ENCODE measurements around the gene TSFM.

TSFM gene

DNA sequence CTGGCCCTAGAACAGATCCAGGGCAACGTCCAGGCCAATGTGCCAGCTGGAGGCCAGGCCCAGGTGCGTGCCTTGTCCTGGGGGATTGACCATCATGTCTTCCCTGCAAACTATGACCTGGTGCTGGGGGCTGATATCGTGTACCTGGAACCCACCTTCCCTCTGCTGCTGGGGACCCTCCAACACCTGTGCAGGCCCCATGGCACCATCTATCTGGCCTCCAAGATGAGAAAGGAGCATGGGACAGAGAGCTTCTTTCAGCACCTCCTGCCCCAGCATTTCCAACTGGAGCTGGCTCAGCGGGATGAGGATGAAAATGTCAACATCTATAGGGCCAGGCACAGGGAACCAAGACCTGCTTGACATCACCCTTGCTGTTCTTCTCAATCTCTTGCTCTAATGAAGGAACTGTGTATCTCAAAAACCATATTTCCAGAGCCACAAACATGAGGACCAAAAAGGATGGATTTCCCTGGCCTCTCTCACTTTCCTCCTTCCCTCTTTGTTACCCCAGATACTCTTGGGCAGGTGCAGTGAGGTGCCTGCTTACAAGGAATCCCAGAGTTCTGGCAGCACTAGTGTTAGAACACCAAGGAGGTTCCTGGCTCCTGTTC lies 2.2 kb upstream of the TSFM start:
- no peak for DNase-seq

DNA sequence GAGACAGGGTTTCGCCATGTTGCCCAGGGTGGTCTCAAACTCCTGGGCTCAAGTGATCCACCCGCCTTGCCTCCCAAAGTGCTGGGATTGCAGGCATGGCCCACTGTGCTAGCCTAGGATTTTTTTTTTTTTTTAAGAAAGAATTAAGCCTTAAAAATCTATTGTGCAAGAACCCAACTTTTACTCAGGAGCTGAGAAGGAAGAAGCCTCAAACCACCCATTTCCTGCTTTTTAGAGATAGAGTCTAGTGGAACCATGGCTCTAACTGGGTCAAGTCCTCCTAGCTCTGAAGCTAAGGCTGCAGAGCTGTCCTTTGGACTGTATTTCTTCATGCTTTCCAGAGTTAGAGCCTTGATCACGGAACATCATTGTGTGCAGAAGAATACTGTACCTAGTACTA lies 1.3 kb upstream of the TSFM start:
- no peak for DNase-seq

DNA sequence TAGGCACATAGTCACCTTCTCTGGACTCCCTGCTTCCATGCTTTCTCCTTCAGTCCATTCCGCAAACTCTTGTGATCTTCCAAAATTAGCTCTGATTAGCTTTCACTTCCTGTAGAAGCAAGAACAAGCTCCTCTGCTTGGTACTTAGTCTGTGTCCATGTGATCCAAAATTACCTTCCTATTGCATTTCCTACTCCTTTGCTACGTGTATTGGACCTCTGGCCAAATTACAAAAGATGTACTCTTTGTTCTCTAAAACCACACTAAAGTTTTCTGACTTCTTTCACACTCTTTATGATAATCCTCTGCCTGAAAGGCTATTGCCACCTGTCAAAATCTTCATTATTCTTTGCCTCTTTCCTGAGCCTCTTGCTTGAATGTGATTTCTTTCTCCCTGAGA lies 786 bp upstream of the TSFM start:
- DNase-seq: no peak

DNA sequence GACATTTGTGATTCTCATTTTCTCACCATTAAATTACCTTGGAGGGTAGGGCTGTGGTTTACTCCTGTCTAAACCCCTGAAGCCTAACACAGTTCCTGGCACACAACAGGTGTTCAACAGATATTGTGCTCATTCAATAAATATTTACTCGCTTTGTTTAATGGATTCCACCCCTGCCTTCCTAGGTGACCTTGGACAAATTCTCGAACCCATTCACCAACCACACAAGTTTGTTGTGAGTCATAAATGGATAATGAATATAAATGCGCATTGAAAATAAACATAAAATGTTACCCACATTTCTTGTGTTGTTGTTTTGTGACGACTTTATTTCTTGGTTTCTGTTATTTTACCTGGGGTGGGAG lies 362 bp upstream of the TSFM start:
- no peak for DNase-seq

DNA sequence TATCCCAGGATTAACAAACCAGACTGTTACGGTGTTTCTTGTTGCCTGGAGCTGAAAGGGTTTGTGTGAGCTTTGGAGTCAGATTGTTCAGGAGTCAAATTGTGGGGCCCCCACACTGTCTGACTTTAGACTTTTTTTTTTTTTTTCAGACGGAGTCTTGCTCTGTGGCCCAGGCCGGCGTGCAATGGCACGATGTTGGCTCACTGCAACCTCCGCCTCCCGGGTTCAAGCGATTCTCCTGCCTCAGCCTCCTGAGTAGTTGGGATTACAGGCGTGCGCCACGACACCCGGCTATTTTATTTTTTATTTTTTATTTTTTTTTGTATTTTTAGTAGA lies 847 bp downstream of the TSFM start:
- DNase-seq: no peak

DNA sequence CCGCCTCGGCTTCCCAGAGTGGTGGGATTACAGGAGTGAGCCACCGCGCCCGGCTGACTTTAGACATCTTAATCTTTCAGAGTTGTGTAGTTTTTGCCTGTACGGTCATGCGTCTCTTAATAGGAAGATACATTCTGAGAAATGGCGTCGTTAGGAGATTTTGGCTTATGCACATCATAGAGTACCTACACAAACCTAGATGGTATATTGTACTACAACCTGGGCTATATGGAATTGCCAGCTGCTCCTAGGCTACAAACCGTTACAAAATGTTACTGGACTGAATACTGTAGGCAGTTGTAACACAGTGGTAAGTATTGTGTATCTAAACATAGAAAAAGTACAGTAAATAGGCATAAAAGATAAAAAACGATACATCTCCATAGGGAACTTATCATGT lies 1.3 kb downstream of the TSFM start:
- no peak for DNase-seq

DNA sequence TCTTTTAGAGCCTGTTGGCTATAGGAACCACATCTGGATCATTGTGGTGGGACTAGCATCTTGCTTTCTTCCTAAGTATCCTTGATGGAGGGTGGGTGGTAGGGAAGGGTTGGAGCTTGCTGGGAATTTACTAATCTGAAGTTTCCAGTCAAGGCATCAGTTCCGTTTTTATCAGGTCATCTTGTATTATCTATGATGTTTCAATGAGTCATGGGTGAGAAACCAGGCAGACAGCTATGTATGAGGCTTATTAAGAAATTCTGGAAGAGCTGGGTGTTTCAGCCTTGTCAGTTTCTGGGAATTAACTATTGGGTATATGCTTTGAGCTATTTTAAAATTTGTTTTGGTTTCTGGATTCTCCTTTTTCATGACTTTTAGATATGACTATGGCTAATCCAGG lies 11.3 kb downstream of the TSFM start:
- DNase-seq: no peak

DNA sequence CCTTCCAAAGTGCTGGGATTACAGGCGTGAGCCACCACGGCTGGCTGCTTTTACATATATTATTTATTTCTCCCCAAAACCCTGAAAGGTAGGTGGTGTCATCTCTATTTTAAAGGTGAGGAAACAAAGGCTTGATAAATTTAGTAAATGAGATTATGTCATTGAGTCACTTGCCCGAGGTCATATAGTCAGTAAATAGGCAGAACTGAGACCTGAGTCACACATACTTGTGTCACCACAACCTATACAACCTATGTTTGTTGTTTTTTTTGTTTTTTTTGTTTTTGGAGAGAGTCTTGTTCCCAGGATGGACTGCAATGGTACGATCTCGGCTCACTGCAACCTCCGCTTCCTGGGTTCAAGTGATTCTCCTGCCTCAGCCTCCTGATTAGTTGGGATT lies 12.8 kb downstream of the TSFM start:
- DNase-seq: no peak

DNA sequence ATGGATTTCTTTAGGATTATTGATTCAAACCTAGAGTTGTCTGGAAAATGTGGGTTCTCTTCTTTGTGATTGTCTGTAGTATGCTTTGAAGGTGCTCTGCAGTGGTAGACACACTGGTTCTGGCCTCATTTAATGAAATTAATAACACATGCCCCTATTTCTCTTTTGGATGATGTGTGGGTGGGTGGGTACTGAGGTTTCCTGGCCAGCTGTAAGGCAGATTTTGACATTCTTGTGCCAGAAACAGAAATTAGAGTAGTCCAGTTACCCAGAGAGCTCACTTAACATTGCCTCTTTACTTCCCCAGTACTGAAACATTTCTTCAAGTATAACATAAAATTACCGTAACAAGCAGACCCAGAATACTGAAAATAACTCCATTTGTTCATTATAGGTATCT lies 14.4 kb downstream of the TSFM start:
- no peak for DNase-seq

DNA sequence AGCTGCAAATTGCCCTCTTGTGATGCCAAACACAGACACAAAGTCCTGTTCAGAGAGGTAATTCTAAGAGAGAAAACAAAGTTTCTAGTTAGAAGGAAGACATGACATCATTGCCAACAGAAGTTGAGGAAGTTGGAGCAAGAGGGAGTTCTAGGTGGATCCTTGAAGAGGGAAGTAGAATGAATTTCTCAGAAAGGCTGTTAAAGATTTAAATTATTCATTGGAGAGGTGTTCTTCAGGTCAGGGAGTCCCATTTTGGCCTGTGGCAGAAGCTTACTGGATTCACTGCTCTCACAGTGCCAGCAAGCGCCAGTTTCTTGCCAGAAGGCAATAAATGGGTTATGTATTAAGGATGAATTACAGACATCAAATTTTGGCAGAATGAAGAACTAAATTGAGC lies 15.3 kb downstream of the TSFM start:
- no peak for DNase-seq

DNA sequence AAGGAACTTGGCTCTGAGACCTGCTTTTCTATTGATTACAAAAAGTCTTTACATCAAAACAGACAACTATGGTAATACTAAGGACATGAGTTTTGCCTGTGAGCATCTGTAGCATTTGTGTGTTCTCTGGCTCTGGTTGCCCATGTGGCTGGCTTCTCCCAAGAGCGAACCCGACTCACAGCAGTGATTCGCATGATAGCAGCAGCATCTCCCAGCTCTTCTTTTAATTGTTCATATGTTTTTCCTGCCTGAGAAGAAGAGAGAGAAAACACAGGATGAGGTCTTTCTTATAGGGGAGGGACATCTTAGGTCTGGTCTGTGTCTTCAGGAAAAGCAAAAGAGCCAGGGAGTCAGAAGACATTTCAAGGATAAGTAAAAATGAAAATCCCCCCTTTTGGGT lies 18.4 kb downstream of the TSFM start:
- no peak for DNase-seq

DNA sequence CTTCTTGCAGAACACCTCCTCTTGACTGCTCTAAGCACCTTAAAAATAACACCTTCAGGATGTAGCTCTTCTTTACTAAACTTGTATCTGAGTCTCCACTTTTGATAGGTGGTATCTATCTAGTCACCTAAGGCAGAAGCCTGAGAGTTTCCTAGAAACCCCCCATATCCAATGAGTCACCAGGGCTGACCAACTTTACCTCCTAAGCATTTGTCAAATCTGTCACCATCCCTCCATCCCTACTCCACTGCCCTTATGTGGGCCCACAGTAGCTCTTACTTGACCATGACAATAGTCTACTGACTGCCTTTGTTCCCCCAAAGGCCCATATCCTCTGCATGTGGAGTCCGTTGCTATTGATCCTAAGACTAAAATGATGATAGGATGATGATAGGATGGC lies 20.0 kb downstream of the TSFM start:
- no peak for DNase-seq

DNA sequence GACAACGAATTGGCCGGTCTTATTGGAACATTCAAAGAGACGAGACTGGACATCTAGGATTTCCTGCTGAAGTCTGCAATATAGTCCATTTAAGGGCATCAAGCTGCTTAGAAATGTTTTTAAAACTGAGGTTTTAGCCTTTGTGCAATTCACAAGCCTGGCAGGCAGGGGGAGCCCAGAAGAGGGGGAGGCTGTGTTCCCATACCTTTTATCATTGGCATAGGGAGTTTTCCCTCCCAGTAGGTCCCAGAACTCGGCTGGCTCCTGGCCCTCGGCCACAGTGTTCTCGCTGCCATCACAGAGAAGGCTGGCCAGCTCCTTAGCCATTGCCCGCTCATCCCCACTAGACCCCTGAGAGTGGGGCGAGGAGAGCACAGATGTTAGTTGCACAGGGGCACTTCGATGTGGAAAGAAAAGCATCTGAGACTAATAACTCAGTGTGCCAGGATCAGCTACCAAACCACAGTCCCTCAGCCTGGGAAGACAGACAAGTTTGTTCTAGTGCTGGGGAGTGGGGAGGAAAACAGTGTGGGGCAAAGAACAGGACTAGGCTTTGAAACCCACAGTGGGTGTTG lies 20.8 kb downstream of the TSFM start:
- DNase-seq: peak; percentile 12

DNA sequence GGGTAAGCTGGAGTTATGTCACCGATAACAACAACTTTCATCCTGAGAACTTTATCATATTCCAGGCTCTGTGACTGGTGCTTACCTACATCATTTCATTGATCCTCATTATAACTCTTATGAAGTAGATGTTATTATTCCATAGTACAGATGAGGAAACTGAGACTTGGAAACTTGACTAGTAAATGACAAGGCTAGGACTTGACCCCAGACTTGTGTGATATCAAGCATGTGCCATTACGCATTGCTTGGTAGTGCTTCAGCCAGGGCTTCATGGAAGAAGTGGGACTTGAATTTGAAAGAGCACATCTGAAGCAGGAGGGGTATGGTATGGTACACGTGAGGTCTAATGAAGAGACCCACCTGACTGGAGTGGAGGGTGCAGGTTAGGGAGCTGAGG lies 24.1 kb downstream of the TSFM start:
- DNase-seq: no peak

DNA sequence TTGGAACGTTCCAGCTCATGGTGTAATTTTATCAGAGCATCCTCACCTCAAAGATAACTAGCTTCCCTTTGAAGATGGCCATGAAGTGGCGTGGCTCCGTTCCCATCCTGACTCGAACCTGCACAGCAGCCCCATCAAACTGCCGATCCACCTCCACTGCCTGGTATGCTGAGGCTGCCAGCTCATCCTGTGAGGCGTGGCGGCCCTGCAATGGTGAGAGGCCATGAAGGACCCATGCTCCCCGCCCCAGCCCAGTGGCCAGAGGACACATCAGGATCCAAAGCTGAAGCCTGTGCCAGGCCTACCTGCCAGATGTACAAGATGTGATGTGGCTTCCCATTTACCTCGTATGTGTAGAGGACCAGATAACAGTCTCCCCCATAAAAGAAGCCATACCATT lies 24.7 kb downstream of the TSFM start:
- DNase-seq: no peak

DNA sequence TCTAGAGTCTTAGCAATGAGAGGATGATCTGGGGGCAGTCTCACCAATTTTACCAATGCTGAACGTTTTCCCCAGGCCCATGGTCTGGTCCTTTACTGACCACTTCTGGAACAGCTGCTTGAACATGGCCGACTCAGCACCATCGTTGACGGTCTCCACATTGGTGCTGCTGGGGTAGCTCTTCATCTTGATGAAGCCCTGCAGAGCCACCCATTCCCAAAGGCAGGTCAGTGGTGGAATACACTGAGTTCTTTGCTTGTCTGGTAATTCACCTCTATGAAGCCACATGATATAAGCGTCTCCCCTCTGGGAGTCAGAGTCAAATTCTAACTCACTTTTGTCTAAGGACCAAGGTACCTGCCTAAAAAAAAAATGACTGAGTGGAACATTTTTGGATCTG lies 25.8 kb downstream of the TSFM start:
- no peak for DNase-seq

DNA sequence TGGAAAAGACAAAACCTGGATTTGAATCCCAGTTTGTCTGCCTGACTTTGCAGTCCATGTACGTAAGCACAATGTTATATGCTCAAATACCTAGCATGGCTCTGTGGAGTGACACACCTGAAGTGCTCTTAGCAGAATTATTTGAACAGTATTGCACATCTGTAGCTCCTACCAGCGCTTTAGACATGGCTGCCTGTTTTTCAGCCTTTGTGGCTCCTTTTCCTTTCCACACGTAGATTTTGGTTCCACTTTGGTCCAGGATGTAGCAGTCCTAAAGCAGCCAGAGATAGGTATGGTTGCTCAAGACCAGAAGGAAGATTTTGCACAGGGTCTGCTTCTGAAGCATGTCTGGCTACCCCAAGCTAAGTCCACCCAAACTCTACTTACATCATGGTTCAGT lies 26.8 kb downstream of the TSFM start:
- no peak for DNase-seq

DNA sequence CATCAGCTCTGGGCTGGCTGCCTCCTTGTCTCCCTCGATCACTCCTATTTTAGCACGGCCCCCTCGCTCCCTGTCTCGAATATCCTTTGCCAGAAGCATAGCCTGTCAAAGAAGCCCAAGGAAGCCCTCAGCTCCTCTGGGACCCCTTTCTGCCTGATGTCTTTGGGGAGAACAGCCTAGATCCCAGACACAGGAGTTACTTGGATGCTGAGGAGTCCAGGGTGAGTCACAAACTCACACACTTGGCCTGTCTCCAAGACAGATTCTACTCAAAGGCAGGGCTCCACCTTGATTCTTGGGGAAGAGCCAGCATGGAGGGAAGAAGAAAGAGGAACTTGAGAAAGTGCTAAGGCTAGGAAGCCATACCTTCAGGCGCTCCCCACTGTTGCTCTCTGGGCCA lies 27.9 kb downstream of the TSFM start:
- no peak for DNase-seq

DNA sequence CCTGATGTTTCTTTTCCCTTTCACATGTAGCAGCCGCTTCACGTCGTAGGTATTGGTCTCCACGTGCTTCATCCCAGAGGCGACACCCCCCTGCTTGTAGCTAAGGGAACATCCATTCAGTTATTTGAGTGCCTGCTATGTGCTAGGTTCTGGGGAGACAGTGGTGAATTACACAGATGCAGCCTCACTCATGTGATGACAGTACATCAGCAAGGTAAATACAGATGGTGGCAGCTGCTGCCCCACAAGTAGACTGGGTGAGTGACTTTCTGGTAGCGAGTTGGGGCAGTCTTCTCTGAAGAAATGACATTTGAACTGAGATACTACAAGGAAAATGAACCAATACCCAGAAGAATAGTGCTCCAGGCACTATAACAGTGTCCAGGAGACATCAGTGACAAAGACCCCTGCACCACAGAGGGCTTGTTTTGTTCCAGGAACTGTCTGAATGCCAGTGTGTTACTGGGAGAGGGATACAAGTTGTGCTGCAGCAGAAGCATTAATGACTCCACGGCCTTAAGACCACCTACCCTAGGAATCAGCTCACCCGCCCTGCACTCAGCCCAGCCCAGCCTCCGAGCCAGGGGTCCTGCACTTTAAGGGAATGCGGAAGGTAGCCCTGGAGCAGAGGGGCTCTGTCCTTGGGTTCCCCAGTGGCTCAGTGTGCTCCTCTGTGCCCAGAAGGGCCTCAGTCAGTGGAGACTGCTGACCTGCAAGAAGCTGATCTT lies 28.6 kb downstream of the TSFM start:
- no peak for DNase-seq

DNA sequence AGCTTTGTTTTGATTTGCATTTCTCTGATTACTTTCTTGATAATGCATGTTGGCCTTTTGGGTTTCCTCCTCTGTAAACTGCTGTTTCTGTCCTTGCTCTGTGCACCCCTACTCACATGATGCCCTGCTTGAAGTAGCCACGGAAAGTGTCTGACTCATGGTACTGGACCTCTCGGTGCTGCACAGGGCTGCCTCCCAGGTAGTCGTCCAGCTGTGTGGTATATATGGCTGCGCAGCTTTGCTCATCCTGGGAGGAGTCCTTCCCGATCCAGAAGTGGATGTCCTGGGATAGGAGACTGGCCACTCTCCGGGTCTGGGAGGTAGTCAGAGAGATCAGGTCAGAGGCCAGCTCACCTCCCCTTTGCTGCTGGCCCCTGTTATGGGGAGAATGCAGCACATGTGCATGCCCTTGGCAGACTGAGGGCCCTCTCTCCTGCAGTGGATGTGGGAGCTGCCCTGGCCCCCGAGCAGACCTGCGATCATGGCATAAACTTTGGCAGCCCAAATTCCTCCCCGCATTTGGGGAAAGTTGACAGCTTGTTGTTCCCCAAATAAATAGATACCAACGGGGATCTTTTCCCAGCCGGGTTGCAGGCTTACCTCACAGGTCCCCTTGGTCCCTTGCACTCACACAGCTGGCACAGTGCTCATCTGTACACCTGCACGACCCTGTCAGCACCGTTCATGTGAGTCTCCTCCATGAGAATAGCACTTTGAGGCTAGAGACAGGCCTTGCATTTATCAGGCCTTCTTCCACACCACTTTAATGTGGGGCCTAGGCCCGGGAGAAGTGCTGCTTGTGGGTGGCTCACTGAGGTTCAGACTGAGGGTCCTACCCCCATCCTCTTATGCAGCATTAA lies 30.8 kb downstream of the TSFM start:
- no peak for DNase-seq

DNA sequence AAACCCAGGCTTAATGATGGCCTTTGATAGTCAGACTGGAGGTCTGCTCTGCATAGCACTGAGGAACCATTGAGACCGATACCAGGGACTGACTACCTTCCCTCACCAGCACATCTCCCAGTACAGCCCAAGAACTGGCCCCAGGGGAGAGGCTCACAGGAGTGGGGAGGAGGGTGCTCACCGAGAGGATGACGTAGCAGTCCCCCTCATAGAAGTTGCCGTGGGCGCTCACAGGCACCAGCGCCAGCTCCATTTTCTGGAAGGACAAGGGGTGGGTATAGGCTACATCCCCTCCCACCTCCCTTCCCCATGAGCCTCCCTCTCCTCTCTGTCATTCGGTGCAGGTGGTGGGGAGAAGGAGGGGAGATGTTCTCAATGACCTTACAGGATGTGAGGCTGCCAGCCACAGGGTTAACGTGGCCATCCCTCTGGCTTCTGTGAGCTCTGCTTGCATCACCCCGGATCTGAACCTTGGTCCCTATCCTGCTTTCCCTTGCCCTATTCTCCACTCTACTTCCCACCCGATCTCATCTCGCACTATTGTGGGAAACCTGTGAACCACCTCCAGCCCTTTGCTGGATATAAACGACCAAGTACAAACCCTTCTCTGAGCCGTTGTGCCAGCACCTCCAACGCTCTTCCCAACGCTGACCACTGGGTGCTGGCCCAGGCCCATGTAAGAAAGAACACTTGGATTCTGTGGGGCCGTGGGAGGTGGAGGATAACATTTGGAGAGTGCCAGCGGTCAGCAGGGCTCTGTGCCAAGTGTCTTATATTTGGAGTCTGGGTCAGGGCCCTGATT lies 31.6 kb downstream of the TSFM start:
- DNase-seq: no peak

DNA sequence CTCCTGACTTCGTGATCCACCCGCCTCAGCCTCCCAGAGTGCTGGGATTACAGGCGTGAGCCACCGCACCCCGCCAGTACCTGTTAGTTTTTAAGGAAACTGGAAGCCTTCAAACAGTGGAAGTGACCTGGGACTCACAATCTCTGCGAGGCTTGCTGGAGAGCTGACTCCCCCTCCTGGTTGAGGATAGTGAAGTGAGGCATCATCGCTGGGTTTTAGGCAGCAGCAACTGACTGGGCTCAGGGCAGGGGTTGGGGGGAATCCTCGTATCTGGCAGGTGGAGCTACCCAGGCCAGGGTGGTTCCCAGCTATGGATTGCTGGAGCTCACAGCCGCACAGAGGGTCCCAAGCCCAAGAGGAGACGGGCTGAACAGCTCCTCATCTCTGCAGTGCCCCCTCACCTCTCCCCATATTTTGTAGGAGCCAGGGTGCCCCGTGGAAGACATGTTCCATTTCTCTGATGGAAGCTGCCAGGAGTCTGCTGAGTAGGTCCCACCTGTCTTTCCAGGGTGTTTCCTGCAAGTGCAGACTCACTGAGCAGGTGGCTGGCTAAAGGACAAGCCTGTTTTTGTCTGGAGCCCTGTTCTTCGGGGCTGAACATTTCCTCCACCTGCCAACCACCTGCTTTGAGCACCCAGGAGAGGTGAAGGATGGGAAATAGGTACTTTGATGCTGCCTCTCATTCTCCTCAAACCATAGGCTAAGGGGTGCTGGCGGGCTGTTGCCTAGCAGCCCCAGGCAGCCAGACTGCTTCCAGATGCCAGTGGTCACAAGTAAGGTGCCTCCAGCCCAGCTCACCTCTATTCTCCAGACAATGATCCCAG lies 32.8 kb downstream of the TSFM start:
- DNase-seq: peak; percentile 68

Data from COR-L47 (cell line).